Activated T-helper 1 cell treated with anti-CD3 and anti-CD28 coated beads, Interleukin-2, amount 50 U/mL, for 16 hours (primary cell): ENCODE measurements around the gene CYP2R1.
A peak's percentile ranks its signal among the peaks of the same experiment; 100 is the strongest.

Source experiments
- DNase-seq, 2 donors: peaks; one replicate each; pipeline ENCODE4 v3.0.0-alpha.2; 2020; ENCODE audit warnings: low read depth in 1 of 2, low spot score in 1 of 2

Gene CYP2R1

GRCh38 chr11:14892036-14892556, at the start of gene CYP2R1:
Gene CYP2R1, minus strand, starts transcription at chr11:14892231. Its CDS starts 26 bp downstream, at chr11:14892205.
- peak; percentile 72 to 83 for DNase-seq

- DNase-seq = no peak
Measured at GRCh38 chr11:14938936-14939335, 46.9 kb upstream of the CYP2R1 start.

- no peak for DNase-seq
Measured at GRCh38 chr11:14934641-14935351, 42.8 kb upstream of the CYP2R1 start.

- DNase-seq = no peak
Measured at GRCh38 chr11:14932447-14932846, 40.4 kb upstream of the CYP2R1 start.

GRCh38 chr11:14930369-14930768, 38.3 kb upstream of the CYP2R1 start:
- DNase-seq = no peak

GRCh38 chr11:14927146-14927545, 35.1 kb upstream of the CYP2R1 start:
- DNase-seq = no peak

GRCh38 chr11:14924318-14924717, 32.3 kb upstream of the CYP2R1 start:
- DNase-seq = no peak

- DNase-seq = no peak
Measured at GRCh38 chr11:14916403-14916802, 24.4 kb upstream of the CYP2R1 start.

GRCh38 chr11:14914536-14914935, 22.5 kb upstream of the CYP2R1 start:
- DNase-seq = no peak

GRCh38 chr11:14908214-14908880, 16.3 kb upstream of the CYP2R1 start:
- no peak for DNase-seq

GRCh38 chr11:14907411-14908213, 15.6 kb upstream of the CYP2R1 start:
- peak; percentile 75 to 76 for DNase-seq

GRCh38 chr11:14906993-14907392, 15.0 kb upstream of the CYP2R1 start:
- no peak for DNase-seq

- DNase-seq = no peak
Measured at GRCh38 chr11:14906578-14906977, 14.5 kb upstream of the CYP2R1 start.

- peak; percentile 53 to 58 for DNase-seq
Measured at GRCh38 chr11:14905104-14906033, 13.3 kb upstream of the CYP2R1 start.

GRCh38 chr11:14904745-14905103, 12.7 kb upstream of the CYP2R1 start:
- DNase-seq = peak; percentile 78 to 81

GRCh38 chr11:14902650-14903350, 10.8 kb upstream of the CYP2R1 start:
- no peak for DNase-seq

GRCh38 chr11:14898906-14899305, 6.9 kb upstream of the CYP2R1 start:
- DNase-seq = no peak

- no peak for DNase-seq
Measured at GRCh38 chr11:14898355-14898754, 6.3 kb upstream of the CYP2R1 start.

GRCh38 chr11:14894657-14895598, 2.9 kb upstream of the CYP2R1 start:
- DNase-seq = no peak
